K562 (cell line): ENCODE data around the gene FMO1. TPM values are rescaled to one million over a fixed set of nuclear protein-coding genes. Genes with fewer than 3 reads are reported as not detected.

Source experiments
- ATAC-seq: fragments of 200-7000 bp; cut with Tn5 transposase; 3 replicates; pipeline ENCODE4 v1.9.1; 2020; ENCODE audit warnings: moderate library complexity
- BruUV-seq: library from RNA; stranded (reverse); fragments of 400-500 nt; replicated peaks from 2 replicates; lab custom pipeline; 2021; lab: Mats Ljungman, UMichigan
- CTCF ChIA-PET: fragments of 300-600 bp; formaldehyde crosslinking; extraction: SDS; loops from one replicate; lab custom pipeline; 2021; ENCODE audit warnings: low intra/inter-chr PET ratio; lab: Yijun Ruan, JAX
- POLR2A ChIA-PET: fragments of 300-600, 350-650 bp; sonication (Branson Sonifier 250); formaldehyde crosslinking; extraction: SDS; loops from one replicate; lab custom pipeline; 2021; ENCODE audit warnings: antibody characterized with exemption, inconsistent platforms; lab: Yijun Ruan, JAX
- DNase-seq, 4 experiments: peaks; one replicate each; pipeline versions ENCODE4 v3.0.0 to v3.0.0-alpha.2; 2011 to 2018; ENCODE audit warnings: low spot score in 3 of 4, mixed read lengths in 3 of 4; ENCODE audit errors: extremely low read depth in 1 of 4
- FAIRE-seq: peaks from 2 replicates; lab custom pipeline; 2011; peaks lifted over from hg19 to GRCh38; lab: Jason Lieb, UNC
- H2AFZ ChIP-seq: 2 replicates; pipeline ENCODE4 v1.6.0; 2011; ENCODE audit warnings: low read depth, low read length, control low read depth, inconsistent platforms
- H3K27ac ChIP-seq: fragments of 200-600 bp; 3 replicates; pipeline ENCODE4 v1.8.0; 2011; ENCODE audit warnings: low read depth, mild to moderate bottlenecking, control low read depth, inconsistent platforms, low read length, moderate library complexity, mixed read lengths; ENCODE audit errors: extremely low read depth
- H3K27me3 ChIP-seq, 2 experiments: fragments of 300-600 bp in 1 of 2; 2 replicates in 1 of 2; 3 replicates in 1 of 2; pipeline versions ENCODE4 v1.6.0 to v1.8.0; 2011; ENCODE audit warnings: inconsistent platforms in 2 of 2, low read length in 2 of 2, mild to moderate bottlenecking in 1 of 2, mixed read lengths in 1 of 2, moderate library complexity in 1 of 2; ENCODE audit not compliant: control insufficient read depth in 2 of 2, insufficient read depth in 2 of 2
- H3K36me3 ChIP-seq: fragments of 300-600 bp; 3 replicates; pipeline ENCODE4 v1.8.0; 2011; ENCODE audit warnings: mild to moderate bottlenecking, low read length, inconsistent platforms; ENCODE audit not compliant: control insufficient read depth, insufficient read depth
- H3K4me1 ChIP-seq, 2 experiments: fragments of 200-600 bp in 1 of 2; replicated peaks in 1 of 2; 2 replicates in 1 of 2; 3 replicates in 1 of 2; pipeline versions ENCODE4 v1.5.1 to v1.8.0; 2011; ENCODE audit warnings: inconsistent platforms in 2 of 2, low read length in 2 of 2, mild to moderate bottlenecking in 1 of 2, mixed read lengths in 1 of 2, moderate library complexity in 1 of 2; ENCODE audit not compliant: control insufficient read depth in 2 of 2, insufficient read depth in 2 of 2
- H3K4me2 ChIP-seq: 2 replicates; pipeline ENCODE4 v1.6.1; 2011; ENCODE audit warnings: low read length, control low read depth, inconsistent platforms, mixed read lengths; ENCODE audit not compliant: insufficient read depth
- H3K4me3 ChIP-seq: fragments of 200-600 bp; sonication (generic), shearing (Covaris generic); 2 replicates; pipeline ENCODE4 v1.5.1; 2016; ENCODE audit warnings: control low read depth, inconsistent platforms
- H3K79me2 ChIP-seq: fragments of 200-600 bp; 3 replicates; pipeline ENCODE4 v1.8.0; 2011; ENCODE audit warnings: low read length, inconsistent platforms; ENCODE audit not compliant: control insufficient read depth, insufficient read depth
- H3K9ac ChIP-seq, 2 experiments: 2 replicates each; pipeline versions ENCODE4 v1.6.0 to v1.6.1; 2011; ENCODE audit warnings: low read depth in 2 of 2, low read length in 2 of 2, control low read depth in 1 of 2, inconsistent platforms in 1 of 2, mild to moderate bottlenecking in 1 of 2, mixed read lengths in 1 of 2; ENCODE audit not compliant: insufficient read depth in 1 of 2
- H3K9me1 ChIP-seq: one replicate; pipeline ENCODE4 v1.6.0; 2011; ENCODE audit warnings: inconsistent platforms, mild to moderate bottlenecking, low read length, moderate library complexity; ENCODE audit not compliant: control insufficient read depth, insufficient read depth
- H3K9me3 ChIP-seq: replicated peaks from 2 replicates; pipeline ENCODE4 v1.5.1; 2011; ENCODE audit warnings: low read depth, low read length, inconsistent platforms; ENCODE audit not compliant: control insufficient read depth, insufficient read depth
- H4K20me1 ChIP-seq: replicated peaks from 2 replicates; pipeline ENCODE4 v1.6.1; 2011; ENCODE audit warnings: low read length, inconsistent platforms, mixed read lengths; ENCODE audit not compliant: control insufficient read depth, insufficient read depth
- CBFB ChIP-seq: sonication (generic); formaldehyde crosslinking; IDR thresholded peaks from 2 replicates; pipeline ENCODE4 v1.4.0; 2020; ENCODE audit warnings: mild to moderate bottlenecking, missing genetic modification reagents
- CEBPZ ChIP-seq: fragments of 150-350 bp; IDR thresholded peaks from 2 replicates; pipeline ENCODE4 v1.6.1; 2014; ENCODE audit warnings: low read depth, mild to moderate bottlenecking, low read length, borderline replicate concordance
- EHMT2 ChIP-seq: fragments of 450-650 bp; IDR thresholded peaks from 2 replicates; pipeline ENCODE4 v1.6.1; 2018; ENCODE audit warnings: antibody characterized with exemption
- FOSL1 ChIP-seq: fragments of 200-800 bp; sonication (Bioruptor generic); conservative IDR thresholded peaks from 2 replicates; pipeline ENCODE4 v1.6.1; 2016; ENCODE audit warnings: missing genetic modification characterization, missing compliant biosample characterization
- HNRNPL ChIP-seq: fragments of 200-400 bp; formaldehyde crosslinking; IDR thresholded peaks from 2 replicates; pipeline ENCODE4 v1.6.1; 2017; ENCODE audit warnings: low read depth, mild to moderate bottlenecking, low read length
- MLX ChIP-seq, 2 experiments: fragments of 450-650 bp in 1 of 2; sonication (generic) in 1 of 2; formaldehyde crosslinking; conservative IDR thresholded peaks; 2 replicates each; pipeline versions ENCODE4 v1.4.0 to v1.8.1; 2020 to 2022; ENCODE audit warnings: mild to moderate bottlenecking in 1 of 2, missing genetic modification reagents in 1 of 2
- PHB ChIP-seq: fragments of 250-450 bp; sonication (Bioruptor Pico); IDR thresholded peaks from 2 replicates; pipeline ENCODE4 v1.5.0; 2021
- RNF219 ChIP-seq: fragments of 250-450 bp; sonication (Bioruptor Pico); IDR thresholded peaks from 2 replicates; pipeline ENCODE4 v1.5.0; 2022; ENCODE audit warnings: mild to moderate bottlenecking
- SRSF3 ChIP-seq: fragments of 200-400 bp; formaldehyde crosslinking; IDR thresholded peaks from 2 replicates; pipeline ENCODE4 v1.6.1; 2016; ENCODE audit warnings: mild to moderate bottlenecking, low read length, moderate library complexity; ENCODE audit not compliant: insufficient read depth
- ZC3H11A ChIP-seq: IDR thresholded peaks from 2 replicates; pipeline ENCODE4 v1.6.1; 2012; ENCODE audit warnings: low read depth, low read length, improper control_type of control experiment
- ZFP30 ChIP-seq: fragments of 250-450 bp; sonication (Bioruptor Pico); IDR thresholded peaks from 2 replicates; pipeline ENCODE4 v1.8.0; 2022; ENCODE audit warnings: moderate library complexity, mild to moderate bottlenecking, inconsistent platforms, borderline replicate concordance
- ZNF175 ChIP-seq: fragments of 200-800 bp; sonication (Bioruptor generic); IDR thresholded peaks from 2 replicates; pipeline ENCODE4 v1.6.1; 2016; ENCODE audit warnings: low read depth, mild to moderate bottlenecking, missing genetic modification characterization, missing compliant biosample characterization
- ZNF384 ChIP-seq: IDR thresholded peaks from 2 replicates; pipeline ENCODE4 v1.6.1; 2012; ENCODE audit warnings: low read depth, low read length, improper control_type of control experiment
- WGBS: fragments of 100-300 bp; shearing (Covaris generic); methylation state at CpG from one replicate; pipeline ENCODE4 v1.1.6; 2016; ENCODE audit warnings: low coverage, mixed read lengths; ENCODE audit not compliant: insufficient coverage; ENCODE audit errors: missing lambda C conversion rate; 5-methylcytosine and 5-hydroxymethylcytosine counted together
- in situ Hi-C: fragments of 300-500 bp; cut with MboI; formaldehyde crosslinking; loops from 4 replicates; pipeline ENCODE4 v1.15.0; 2018; ENCODE audit warnings: inconsistent platforms, mixed read lengths
- intact Hi-C: fragments of 100-400 bp; cut with micrococcal nuclease; formaldehyde crosslinking; loops from 2 replicates; pipeline ENCODE4 v1.14.2; 2022
- polyA plus RNA-seq, 8 experiments: library from polyadenylated mRNA; depleted of rRNA in 4 of 8; stranded (reverse) in 5 of 8; unstranded in 3 of 8; fragments of >200 nt; fragmentation: Nextera tagmentation in 2 of 8; fragmentation: Illumina TruSeq in 1 of 8; extraction: Ambion mirVana in 2 of 8; extraction: Trizol in 1 of 8; gene quantifications; 2 replicates each; pipeline versions ENCODE4 v1.2.1 to v1.2.3, GENCODE V29; 2011 to 2014; ENCODE audit warnings: inconsistent platforms in 1 of 8, missing spikeins in 1 of 8
- total RNA-seq, 7 experiments: library from RNA; depleted of rRNA in 6 of 7; stranded (reverse); fragments of >200 nt in 6 of 7; fragmentation: Illumina TruSeq in 2 of 7; extraction: Trizol in 2 of 7; gene quantifications; 2 replicates each; pipeline versions ENCODE4 v1.2.1 to v1.2.3, GENCODE V29; 2011 to 2021; ENCODE audit warnings: low replicate concordance in 1 of 7

Gene FMO1
- total and polyA plus RNA-seq, 9 of the 15 experiments (the other 6 are each of a cell fraction or from before 2014, with no cell fraction given), result not detected

- intact Hi-C loops (no loop called here), in situ Hi-C loops (no loop called here)
- no peaks in the 10 kb centered on the region for H3K9me1 ChIP-seq
- H3K9me3 ChIP-seq, result no peaks in the 10 kb centered on the region
- no peak overlapping the region for H3K4me2 ChIP-seq
- WGBS, result 0% methylated on average over 2 of the region's 2 CpGs
- no peak for FAIRE-seq
- no peaks in the 10 kb centered on the region for H4K20me1 ChIP-seq
- DNase-seq, result no peak
- H3K36me3 ChIP-seq, result no peaks in the 10 kb centered on the region
- ChIA-PET POLR2A (interaction anchor here (0.6 kb wide), 1 partner anchor 31 kb away, joined by 3 read pairs; no protein-coding TSS in a partner anchor), CTCF (no interaction called here)
- H2AFZ ChIP-seq, result no peak overlapping the region
- H3K4me1 ChIP-seq, result no peaks in the 10 kb centered on the region
- no peak overlapping the region for H3K27ac ChIP-seq
- no peaks in the 10 kb centered on the region for H3K27me3 ChIP-seq
- no peak overlapping the region for H3K4me3 ChIP-seq
- BruUV-seq, result no TSS peak
- ATAC-seq, result no peak
- H3K9ac ChIP-seq, result no peak overlapping the region
- TF ChIP-seq CEBPZ, result no peak
- no peak for TF ChIP-seq RNF219
- no peak for TF ChIP-seq ZFP30
- no peak for TF ChIP-seq EHMT2
- TF ChIP-seq CBFB (CRISPR knock-in tag), result no peak
- no peak for TF ChIP-seq FOSL1 (tag)
- TF ChIP-seq PHB (CRISPR knock-in tag), result no peak
- no peak for TF ChIP-seq MLX (CRISPR knock-in tag; conservative IDR thresholded peaks at IDR 0.05)
- TF ChIP-seq ZNF384, result no peak
- TF ChIP-seq ZC3H11A, result no peak
- TF ChIP-seq HNRNPL, result no peak
- TF ChIP-seq ZNF175, result no peak
- no peak for TF ChIP-seq SRSF3
- no peaks in the 10 kb centered on the region for H3K79me2 ChIP-seq
Observed at GRCh38 chr1:171296897-171297296, 48.6 kb downstream of the FMO1 start.
